Inflammatory macrophage (primary cell): Measurements from ENCODE around the gene DGKH.
"Not testable (repeated sequence)": the region's sequence is repeated elsewhere in the genome, so short reads cannot be mapped to it uniquely, and the experiment has no call there.

Experiments
- DNase-seq, 2 donors: peaks; one replicate each; pipeline ENCODE4 v3.0.0-alpha.2; 2020 to 2022

The DGKH gene

DNA sequence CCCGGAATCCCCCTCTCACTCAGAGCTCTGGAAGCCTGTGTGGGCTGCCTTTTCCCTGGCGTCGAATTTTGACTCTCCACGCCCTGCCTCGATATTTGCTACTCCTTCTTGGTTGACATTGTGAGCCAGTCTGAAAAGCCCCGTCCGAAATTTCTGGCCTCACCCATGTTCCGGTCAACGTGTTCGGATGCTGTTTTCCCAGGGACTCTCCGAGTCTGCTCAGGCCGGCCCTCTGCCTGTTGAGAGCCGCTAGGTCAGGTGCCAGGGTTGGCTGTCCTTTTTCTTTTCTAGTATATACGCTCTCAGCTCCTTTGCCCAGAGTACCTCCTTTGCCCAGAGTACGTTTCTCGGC lies 6.8 kb upstream of the DGKH start:
- DNase-seq = peak; percentile 46 to 66

DNA sequence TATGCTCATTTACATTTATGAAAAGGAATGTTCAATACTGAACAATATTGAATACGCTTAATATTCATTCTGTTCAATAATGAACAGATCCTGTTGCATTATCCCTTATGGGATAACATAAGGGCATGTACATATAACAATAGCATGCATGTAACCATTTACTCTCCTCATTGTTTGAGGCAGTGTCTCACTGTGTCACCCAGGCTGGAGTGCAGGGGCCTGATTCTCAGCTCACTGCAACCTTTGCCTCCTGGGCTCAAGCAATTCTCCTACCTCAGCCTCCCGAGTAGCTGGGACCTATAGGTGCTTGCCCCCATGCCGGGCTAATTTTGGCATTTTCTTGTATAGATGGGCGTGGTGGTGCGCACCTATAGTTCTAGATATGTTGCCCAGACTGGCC lies 4.8 kb upstream of the DGKH start:
- no peak for DNase-seq

DNA sequence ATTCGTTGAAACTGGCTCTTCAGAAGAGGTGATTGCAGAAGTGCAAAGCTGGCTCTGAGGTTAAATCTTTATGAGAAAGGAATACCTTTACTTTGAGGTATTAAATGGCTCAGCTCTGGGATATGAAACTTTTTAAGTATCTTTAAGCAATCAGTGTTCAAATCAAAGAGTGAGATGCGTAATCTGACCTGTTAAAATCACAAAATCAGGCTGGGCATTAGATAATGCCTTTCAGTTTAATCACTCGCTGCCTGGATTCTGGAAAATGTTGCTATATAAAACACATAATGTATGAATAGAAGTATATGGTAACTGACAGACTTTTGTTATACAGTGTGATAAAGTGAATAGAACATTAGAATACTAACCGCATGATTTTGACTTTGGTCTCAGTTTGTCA lies 2.0 kb upstream of the DGKH start:
- DNase-seq = no peak

DNA sequence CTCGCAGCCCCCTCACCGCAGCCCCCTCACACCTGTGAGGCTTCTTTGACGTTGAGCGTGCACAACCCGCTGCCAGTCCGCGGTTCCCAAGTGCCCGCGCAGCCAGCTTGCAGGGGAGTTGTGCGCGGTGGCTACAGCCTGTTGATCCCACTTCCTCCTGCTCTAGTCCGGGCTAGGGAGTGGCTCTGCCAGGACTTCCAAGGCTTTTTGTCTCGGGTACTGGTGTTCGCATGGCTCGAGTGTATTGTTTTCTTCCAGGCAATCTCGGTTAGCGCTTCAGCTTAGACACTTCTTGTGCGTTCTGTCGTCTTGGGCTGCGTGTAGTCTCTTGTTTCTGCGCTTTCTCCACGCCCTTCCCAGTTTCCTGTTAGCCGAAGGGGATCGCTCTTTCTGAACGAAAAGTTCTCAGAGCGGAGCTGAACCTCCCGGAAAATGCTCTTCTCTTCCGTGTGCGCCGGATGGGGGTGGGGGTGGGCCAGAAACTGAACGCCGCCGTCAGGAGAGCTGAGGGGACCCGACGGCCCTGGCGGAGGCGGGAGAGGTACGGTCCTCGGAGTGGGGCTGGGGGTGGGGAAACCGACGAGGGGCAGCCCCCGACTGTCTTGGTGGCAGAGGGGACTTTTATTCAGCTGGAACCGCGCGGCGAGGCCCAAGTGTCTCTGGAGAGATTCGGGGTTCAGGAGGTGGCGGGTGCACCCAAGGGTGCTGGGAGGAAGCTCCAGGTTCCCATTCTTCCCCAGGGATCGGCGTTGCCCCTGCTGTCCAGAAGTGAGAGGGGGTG lies 697 bp upstream of the DGKH start:
- peak; percentile 31 to 57 for DNase-seq

DNA sequence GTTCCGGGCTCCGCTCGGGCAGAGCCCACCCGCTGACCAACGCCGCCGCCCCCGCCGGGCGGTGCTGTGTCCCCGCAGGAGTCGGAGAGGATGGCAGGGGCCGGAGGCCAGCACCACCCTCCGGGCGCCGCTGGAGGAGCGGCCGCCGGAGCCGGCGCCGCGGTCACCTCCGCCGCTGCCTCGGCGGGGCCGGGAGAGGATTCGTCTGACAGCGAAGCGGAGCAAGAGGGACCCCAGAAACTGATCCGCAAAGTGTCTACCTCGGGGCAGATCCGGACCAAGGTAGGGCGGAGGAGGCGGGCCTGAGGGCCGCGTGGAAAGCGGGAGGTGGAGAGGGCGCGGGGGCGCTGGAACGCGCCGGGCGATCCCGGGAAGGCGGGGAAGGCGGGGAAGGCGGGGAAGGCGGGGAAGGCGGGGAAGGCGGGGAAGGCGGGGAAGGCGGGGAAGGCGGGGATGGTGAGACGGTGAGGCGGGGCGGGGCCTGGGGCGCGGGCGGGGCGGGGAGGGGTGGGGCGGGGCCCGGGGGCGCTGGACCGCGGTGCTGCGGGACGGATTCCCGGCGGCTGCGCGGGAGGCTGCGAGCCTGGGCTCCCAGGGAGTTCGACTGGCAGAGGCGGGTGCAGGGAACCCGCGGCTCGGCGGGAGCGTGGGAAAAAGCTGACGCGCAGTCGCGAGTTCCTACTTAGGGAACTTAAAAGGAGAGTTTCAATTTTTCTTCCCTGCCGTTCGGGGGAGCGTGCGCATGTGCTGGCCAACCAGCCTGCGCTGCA lies 421 bp downstream of the DGKH start:
- DNase-seq = peak; percentile 85 to 95

DNA sequence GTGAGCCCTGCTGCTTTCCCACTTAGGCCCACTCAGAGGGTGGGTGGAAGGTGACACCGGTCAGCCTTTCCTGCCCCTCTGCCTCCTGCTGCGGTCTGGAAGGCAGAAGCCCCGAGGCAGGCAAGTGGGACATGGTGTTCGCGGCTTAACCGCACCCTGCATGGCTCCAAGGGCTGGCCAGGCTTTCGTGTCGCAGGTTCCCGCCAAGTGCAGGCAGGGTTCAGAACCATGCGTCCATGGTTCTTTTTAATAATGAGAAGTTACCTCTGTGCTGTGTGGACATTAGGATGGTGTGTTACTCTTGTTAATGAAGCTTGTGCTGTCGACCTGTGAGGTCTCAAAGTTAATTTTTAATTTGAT lies 986 bp downstream of the DGKH start:
- DNase-seq = no peak

DNA sequence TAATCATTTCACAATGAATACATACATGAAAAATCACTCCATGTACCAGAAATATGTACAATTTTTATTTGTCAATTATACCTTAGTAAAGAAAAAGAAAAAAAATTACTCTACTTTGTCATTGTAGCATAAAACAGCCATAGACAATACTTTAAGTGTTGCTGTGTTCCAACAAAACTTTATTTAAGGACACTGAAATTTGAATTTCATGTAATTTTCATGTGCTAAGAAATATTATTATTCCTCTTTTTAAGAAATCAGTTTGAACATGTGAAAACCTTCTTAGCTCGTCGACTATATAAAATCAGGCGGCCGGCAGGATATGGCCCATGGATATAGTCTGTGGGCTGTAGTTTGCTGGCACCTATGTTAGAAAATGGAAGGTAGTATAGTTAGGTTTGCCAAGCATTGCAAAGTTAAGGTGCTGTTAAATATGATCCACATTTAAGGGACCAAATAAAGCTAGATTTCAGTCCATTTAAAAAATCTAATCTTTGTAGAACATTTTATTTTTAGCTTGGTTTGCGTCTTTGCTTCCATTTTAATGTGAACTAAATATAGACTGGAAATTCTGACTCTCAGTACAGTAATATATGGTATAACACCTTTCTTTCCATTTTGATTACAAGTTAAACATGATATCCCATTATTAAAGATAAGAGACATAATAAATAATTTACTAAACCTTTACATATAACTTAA lies 6.5 kb downstream of the DGKH start:
- DNase-seq = no peak

DNA sequence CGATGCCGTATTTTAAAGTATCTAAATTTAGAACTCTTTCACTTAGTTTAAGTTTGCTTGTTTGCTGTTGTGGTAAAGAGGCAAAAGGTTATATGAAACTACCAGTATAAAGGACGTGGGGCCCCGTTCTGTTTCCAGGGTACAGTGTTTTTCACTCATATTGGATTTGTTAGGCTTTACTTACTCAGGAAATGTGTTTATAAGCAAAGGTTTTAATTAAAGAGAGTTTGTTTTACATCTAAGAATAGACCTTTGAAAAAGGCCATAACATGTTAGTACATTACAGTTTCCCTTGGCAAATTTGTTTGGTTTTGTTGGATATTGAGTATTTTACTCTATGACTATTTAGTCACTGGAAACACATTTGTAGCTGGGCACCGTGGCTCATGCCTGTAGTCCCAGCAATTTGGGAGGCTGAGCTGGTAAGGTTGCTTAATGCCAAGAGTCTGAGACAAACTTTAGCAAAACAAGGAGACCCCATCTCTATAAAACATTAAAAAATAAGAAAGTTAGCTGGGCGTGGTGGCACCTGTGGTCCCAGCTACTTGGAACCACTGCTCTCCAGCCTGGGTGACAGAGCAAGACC lies 7.1 kb downstream of the DGKH start:
- DNase-seq = no peak

DNA sequence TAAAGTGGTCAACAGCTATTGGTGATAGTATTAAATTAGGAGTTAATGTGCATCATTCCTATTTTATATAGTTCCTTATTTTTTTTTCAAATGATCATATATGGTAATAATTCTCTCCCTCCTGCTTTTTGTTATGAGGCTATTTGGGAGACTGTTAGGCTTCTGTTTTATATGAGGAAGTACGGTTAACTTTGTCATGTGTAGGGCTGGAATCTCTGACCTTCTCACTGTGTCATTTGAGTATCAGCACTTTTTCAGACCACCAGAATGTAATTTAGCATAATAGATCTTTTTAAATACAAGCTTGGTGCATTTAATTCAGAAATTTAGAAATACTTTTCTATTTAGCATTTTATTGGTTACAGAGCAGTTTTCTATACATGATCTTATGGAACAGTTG lies 7.7 kb downstream of the DGKH start:
- peak; percentile 26 to 32 for DNase-seq

DNA sequence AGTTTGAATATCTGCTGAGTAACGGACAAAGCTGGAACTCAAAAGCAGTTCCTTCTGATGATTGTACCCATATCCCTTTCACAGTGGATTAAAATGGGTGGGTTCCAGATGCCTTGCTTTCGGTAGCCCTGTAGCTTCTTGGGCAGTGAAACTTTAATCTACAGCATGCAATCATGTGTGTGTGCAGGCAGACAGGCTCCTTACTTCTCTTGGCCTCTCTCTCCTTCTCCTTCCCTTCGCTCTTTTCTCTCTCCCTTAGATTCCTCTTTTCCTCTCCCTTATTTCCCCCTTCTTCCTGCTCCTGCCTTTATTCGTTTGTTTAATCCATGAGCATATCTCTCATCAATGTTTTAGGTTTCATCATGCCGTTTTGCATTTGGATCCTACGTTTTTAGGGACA lies 8.1 kb downstream of the DGKH start:
- no peak for DNase-seq

DNA sequence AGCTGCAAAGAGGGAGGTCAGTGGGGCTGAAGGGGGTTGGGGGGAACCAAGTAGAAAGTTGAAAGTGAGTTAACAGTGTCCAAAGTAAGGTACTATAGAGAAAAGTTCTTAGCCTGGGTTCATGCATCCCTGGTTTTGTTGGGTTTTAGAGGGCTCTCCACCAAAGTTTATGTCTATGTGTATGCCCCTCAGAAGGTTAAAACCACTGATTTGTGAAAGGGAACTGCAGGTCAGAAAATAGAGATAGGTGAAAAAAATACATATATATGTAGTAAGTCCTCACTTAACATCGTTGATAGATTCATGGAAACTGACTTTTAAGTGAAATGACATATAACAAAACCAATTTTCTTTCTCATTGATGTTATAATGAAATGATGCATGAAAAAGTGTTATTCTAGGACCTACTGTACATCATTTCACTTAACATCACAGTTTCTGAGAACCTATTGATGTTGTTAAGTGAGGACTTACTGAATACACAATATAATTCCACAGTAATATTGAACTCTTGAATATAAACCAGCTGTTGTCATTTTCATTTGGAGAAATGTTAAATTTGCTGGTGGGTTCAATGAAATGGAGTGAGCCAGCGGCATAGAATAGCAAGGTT lies 9.6 kb downstream of the DGKH start:
- no peak for DNase-seq

DNA sequence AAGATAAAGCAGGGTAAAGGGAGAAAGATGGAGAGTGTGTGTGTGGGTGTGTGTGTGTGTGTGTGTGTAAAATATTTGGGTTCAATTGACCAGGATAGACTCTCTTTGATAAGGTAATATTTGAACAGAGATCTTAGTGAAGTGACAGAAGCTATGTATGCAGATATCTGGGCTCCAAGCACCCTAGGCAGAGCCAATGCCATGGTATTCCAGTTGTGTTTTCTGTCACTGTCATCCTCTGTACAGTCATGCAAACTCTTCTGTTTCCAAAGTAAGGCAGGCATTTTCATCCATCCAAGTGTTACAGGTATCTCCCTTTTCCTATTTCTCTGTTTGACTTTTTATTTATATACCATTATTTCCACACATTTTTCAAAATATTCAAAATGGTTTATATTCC lies 13.5 kb downstream of the DGKH start:
- no peak for DNase-seq

DNA sequence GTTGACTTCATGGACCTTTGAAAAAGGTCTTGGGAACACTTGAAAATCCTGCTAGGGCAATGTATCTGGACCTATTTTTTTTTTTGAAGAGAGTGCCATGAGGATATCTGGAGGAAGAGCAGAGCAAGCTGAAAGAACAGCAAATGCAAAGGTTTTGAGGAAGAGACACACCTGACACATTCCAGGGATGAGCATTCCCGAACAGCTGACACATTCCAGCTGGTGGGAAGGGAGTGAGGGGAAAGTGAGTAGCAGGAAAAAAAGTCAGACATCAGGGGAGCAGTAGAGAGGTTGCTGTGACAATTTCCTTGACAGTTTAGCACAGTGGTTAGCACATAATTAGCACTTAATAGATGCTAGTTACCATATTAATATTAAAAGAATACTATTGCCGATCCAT lies 14.7 kb downstream of the DGKH start:
- DNase-seq = no peak

DNA sequence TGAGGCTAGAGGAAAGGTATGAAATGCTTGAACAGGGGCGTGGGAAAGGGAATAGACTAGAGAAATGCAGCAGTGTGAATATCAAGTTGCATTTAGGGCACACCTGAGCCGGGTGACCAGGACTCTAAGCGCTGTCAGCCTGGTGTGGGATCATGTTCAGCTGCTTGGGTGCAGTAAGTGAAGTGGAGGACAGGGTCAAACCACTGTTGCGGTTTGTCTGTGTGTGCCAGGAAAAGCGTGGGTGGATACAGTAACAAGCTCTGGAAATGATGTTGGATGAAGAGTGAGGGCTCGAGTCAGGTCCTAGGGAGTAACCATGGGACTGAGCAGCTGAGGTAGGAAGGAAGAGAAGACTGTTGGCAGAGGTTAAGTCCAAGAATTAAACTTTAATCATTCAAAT lies 15.8 kb downstream of the DGKH start:
- no peak for DNase-seq

DNA sequence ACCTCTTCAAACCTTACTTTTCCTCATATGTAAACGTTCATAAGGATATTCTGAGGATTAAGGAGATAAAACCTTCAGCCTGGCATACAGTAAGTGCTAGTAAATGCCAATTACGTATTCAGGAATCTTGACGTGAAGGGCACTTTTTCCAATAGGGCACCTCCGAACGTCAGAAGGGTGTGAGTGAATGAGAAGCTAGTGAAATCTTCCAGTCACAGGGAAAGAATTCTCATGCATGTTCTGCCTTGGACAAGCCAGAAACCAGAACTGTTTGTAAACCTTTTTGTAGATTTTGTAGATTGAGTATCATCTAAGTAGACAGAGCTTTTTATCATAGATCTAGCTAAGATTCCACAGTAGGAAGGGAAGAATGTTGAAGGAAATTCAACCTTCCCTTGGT lies 16.5 kb downstream of the DGKH start:
- no peak for DNase-seq

DNA sequence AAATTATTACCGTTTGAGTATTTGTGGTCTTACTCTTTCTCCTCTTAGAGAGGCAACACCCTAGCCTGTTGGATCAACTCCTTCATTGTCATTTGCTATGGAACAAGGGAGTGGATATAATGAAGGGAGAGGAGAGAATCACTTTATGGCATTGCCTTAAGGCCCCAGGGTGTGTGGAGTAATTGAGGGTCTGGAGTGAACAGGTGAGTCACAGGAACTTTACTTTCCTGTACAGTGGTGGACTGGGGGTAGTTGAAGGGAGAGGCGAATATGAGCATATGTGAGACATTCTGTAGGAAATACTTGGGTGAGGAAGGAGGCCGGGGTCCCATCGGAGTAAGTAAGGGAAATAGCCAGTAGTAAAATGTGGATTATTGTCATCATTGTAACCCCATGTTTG lies 17.0 kb downstream of the DGKH start:
- DNase-seq = no peak

DNA sequence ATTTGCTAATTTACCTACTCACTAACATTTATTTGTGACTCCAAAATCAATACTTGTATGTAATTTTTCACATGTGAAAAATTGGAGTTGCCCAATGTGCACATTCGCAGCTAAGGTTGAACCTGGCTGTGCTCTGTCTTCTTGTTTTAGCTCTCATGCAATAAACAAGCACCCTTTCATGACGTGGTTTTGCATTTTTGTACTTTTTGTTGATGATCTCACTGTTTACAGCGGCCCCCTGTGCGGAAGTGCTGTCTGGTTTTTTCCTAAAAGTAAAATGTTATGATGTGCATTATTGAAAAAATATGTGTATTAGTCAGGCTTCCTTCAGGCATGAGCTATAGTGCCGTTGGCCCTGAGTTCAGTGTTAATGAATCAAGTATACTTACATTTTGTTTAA lies 18.1 kb downstream of the DGKH start:
- DNase-seq = no peak

DNA sequence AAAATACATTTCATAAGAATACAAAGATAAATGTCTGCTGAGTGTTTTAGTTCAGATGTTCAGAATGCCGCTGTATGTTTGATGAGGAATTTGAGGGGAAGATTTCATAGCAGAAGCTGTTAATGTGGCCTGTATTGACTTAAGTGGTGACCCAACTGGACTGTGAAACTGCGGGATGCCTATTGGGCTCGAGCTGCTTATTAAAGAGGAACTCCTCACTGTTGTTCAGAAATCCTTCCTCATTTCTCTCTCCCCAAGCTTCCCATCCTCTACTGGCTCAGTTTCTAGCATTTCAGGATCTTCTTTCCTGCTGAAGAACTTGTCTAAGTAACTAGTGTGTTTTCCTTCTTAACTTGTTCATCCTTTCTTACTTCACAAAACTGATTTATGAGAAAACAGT lies 20.4 kb downstream of the DGKH start:
- peak; percentile 81 to 86 for DNase-seq

DNA sequence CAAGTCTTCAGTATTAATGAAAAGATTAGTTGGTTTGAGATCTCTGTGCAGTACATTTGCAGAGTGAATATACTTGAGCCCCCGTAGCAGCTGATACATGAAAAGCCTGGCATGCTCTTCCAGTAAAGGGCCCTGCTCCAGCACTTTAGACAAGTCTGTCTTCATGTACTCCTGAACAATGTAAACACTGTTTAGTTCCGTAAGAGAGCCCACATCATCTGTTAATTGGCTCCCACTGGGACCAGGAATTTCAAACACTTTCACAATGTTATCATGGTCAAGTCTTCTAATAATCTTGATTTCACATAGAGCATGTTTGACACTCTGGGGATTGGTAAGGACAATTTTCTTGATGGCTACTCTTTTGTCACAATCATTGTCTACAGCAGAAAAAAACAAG lies 22.2 kb downstream of the DGKH start:
- DNase-seq = not testable (repeated sequence)

DNA sequence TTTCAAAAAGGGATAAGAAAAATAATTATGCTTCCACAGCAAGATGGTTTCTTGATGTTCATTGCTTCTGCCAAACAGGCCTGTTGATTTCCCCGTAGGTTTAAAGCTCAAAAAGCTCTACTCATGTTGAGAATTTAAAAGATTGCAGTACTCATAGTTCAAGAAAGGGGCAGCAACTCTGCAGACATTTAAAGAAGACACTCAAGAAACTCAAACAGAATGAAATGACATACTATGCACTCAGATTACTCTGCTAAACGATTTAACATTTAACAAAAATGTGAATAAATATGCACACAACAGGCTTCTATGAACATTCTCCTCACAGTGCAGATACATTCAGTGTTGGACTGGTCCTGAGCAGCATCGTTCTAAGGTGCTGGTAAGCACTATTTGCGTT lies 22.7 kb downstream of the DGKH start:
- DNase-seq = not testable (repeated sequence)

DNA sequence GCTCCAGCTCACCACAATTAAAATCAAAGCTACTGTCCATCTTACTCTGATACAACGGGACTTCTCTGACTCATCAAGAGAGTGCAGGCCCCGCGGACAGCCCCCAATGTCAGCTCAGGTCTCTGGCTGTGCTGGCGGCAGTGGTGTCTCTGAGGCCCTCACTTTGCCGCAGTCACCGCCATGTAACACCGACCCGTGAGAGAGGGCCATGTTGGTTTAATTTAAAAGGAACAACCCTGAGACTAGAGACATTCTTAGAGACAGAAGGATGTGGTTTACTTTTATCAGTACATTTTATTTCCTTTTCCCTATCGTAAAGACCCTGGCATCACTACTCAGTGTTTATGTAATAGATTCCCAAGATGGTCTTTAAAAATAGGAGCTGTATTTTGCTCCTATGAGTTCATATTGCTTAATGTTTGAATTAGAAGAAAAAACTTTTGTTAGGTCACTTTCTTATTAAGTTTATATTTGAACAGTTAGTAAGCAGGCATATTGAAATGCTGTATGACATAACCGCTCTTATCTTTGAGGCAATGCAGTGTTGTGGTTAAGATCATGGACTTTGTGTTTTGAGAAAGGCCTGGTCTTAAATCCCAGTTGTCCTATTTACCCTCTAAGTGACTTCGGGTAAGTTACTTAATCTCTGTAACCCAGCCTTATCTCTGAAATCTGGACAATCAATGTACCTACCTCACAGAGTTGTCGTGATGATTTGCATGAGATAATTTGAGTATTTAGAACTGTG lies 23.4 kb downstream of the DGKH start:
- peak in 1 of 2 donors; percentile 23 for DNase-seq

DNA sequence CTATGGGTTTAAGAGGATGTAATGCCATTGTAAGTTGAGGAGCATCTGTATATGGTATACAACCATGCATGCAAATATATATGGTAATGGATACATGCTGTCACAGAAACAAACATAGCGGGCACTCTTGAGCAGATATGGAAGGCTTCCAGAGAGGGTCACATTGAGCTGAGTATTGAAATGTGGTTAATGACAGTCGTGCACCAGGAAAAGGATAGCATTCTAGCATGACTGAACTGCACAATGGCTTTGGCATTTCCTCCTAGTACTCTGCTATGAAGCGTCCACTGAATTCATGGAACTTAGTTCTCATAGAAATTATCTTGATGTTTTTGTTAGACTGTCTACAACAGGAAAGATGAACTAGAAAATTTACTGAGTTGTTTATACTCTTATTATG lies 25.2 kb downstream of the DGKH start:
- no peak for DNase-seq
